ENCODE data around the gene CD200.
"Not testable (repeated sequence)": the region's sequence is repeated elsewhere in the genome, so short reads cannot be mapped to it uniquely, and the experiment has no call there.

The CD200 gene

DNA sequence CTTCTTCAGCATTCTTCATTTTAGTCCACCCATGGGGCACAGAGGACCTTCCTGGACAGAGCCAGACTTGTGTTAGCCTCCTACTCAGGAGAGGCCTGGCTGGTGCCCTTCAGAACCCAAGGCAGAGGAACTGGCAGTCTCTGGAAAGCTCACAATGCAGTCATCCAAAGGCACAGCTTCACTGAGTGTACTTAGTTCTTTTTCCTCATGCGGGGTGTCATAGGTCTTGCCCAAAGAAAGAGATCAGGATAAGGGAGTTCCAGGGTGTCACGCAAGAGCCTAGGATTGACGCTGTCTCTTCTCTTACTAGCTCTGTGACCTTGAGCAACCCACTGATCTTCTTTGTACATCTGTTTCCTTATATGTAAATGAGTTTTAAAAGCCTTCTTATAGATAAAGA is 58.7 kb downstream of the CD200 start:
- no peak for DNase-seq

DNA sequence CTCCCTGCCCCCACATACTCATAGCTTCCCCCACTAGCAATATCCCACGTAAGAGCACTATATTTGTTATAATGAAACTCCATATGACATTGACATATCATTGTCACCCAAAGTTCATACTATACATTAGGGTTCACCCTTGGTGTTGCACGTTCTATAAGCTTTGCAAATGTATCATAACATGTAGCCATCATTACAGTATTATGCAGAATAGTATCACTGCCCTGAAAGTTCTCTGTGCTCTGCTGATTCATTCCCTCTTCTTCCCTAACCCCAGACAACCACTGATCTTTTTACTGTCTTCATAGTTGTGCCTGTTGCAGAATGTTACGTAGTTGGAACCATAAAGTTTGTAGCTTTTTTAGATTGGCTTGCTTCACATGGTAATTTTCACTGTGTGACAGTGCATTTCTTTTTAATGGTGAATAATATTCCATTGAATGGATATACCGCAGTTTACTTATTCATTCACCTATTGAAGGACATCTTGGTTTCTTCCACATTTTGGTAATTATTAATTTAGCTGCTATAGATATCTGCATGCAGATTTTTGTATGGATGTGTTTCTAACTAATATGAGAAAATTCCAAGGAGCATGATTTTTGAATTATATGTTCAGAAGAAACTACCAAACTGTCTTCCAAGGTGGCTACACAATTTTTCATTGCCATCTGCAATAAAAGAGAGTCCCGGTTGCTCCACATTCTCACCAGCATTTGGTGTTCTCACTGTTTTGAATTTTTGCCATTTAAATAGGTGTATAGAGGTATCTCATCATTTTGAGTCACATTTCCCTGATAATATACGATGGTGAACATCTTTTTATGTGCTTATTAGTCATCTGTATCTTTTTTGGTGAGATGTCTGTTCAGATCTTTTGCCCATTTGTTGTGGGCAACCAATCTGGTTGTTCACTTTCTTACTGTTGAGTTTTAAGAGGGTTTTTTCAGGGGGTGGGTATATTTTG is 59.7 kb downstream of the CD200 start:
- DNase-seq: no peak

DNA sequence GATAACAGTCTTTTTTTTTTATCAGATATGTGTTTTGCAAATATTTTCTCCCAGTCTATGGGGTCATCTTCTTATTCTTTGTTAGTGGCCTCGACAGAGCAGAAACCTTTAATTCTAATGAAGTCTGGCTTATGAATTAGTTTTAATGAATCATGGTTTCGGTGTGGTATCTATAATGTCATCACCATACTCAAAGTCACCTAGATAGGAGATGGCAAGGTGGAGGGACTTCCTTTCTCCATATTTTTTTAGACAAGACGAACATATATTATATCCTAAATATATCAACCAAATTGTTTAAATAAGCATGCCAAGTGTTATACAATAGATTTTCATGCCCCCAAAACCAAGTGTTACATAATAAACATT is 60.4 kb downstream of the CD200 start:
- no peak for DNase-seq

DNA sequence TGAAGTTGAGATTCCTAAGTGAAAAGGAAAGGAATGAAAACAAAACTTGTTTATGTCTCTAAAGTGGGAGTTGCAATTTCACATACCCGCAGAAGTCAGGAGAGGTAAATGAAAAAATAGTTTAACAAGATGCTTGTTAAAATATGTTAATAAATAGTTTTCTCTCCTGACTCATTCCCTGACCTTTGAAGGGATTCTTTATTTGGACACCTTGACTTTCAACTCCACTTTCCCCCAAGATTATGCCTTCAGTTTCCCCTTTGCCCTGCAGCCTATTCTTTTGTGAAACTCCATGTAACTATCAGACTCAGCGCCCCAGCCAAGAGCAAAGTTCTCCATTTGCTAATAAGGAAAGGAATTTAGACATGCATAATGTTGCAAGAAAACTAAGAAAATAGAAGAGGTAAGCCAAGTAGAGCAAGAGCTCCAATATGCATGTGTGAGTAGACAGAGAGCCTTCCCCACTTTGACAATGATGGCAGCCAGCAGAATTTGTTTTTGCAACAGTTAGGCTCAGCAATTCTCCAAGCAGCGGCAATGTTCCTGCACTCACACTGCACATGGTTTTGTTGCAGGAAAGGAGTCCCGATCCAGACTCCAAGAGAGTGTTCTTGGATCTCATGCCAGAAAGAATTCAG is 61.2 kb downstream of the CD200 start:
- DNase-seq: no peak

DNA sequence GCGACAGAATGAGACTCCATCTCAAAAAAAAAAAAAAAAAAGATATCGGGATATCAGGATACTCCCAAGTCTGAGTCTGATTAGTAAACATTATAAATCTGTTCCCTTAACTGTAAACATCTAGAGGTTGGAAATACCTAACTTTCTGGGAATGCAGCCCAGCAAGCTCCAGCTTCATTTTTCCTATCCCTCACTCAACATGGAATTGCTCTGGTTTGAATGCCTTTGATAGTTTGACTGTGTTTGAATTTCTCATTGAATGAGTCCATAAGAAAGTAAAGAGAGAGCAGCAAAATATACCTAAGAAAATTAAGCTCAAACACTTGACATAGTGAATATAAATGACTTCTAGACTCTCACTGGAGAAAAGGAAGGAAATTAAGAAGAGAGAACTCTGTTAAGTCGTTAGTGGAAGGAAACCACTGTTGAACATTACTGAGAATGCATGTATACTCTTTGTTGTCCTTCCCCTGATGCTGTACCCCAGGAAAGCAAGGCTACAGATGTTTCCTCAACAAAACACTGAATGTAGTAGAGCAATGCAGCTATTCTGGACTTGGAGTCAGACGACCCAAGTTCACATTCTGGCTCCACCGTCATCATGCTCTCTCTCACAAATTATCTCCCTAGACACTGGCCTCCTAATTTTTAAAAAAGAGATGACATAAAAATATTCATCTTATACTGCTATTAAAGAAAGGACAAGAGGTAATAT is 62.4 kb downstream of the CD200 start:
- DNase-seq: no peak

DNA sequence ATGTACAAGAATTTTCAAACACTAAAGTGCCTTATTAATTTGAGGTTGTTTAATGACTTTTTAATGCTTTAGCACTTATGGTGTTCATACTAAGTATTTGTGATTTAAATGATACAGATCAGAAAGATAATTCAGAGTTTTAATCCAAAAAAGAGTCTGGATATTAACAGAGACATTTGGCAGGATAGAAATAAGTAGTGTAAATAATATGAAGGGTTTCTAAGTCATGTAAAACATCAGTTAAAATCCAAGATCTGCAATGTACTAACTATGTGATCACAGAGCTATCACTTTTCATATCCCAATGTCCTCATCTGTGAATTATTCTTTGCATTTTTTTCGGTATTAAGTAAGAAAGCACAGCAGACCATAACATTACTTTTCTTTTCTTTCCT is 62.9 kb downstream of the CD200 start:
- DNase-seq: no peak

DNA sequence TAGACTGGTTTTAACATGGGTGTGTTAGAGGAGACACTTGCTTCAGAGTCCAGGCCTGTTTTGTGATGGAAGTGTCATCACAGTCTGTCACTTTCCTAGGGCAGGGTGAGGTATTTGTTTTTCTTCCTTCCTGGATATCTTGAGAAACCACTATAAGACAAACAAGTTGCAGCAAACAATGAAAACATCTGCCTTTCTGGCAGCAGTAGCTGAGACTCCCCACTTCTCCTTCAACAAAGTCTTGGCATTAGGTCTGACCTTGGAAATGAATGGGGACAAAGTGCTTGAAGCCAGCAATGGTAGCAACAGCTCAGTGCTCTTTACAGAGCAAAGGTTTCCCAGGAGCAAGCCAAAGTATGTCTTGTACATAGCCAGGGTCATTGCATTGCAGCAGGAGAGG is 64.6 kb downstream of the CD200 start:
- no peak for DNase-seq

DNA sequence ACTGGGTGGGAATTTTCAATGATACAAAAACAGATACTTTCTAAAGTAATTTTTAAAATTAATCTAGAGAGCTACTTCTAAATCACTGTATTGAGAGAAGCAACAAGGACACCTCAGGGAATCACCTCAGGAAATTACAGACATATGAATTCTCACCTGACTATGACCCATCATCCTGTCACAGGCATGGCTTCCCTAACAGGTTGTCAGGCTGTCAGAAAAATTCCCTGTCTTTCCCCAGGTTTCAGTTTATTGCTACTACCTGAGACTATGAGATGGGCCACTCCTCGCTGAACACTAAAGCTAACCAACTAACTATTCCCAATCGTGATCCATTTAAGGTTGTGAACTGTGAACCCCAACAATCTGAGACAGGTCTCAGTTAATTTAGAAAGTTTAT is 66.1 kb downstream of the CD200 start:
- no peak for DNase-seq

DNA sequence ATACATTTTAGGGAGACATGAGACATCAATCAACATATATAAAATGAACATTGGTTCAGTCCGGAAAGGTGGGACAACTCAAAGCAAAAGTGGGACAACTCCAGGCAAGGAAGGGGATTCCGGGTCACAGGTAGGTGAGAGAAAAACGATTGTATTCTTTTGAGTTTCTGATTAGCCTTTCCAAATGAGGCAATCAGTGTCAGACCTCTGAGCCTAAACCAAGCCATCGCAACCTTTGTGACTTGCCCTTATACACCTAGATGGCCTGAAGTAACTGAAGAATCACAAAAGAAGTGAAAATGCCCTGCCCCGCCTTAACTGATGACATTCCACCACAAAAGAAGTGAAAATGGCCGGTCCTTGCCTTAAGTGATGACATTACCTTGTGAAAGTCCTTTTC is 66.6 kb downstream of the CD200 start:
- DNase-seq: not testable (repeated sequence)

DNA sequence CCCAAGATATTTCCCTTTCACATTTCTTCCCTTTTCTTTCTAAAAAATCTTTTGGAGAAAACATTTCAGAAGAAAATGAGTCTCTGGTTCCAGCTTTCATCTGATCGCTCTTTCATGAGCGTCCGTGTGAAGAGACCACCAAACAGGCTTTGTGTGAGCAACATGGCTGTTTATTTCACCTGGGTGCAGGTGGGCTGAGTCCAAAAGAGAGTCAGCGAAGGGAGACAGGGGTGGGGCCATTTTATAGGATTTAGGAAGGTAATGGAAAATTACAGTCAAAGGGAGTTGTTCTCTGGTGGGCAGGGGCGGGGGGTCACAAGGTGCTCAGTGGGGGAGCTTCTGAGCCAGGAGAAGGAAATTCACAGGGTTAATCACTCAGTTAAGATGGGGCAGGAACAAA is 67.4 kb downstream of the CD200 start:
- DNase-seq: not testable (repeated sequence)

DNA sequence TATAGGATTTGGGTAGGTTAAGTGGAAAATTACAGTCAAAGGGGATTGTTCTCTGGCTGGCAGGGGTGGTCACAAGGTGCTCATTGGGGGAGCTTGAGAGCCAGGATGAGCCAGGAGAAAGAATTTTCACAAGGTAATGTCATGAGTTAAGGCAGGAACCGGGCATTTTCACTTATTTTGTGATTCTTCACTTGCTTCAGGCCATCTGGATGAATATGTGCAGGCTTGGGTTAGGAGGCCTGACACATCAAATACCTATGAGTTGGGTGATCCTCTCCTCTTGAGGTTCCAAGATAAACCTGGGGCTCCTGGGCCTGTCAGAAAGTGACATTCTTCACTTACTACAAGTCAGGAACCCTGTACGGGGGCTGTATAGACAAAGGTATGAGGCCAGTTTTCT is 68.7 kb downstream of the CD200 start:
- DNase-seq: no peak

DNA sequence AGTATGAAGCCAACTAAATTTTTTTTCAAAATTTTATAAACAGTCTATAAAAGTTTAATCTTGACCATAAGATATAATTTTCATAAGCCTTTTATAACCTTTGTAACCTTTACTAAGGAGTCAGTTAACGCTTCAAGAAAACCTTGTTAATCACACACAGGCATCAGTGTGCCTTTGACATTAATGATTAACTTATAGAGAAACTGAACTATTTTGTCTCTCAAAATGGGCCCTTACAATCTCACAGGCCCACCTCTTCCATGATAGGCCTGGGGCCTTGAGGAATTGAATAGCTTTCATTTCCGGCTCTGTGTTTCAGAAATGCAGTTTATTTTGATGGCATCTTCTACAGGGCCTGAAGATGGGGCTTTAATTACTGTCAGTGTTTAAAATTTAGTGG is 70.1 kb downstream of the CD200 start:
- DNase-seq: no peak

DNA sequence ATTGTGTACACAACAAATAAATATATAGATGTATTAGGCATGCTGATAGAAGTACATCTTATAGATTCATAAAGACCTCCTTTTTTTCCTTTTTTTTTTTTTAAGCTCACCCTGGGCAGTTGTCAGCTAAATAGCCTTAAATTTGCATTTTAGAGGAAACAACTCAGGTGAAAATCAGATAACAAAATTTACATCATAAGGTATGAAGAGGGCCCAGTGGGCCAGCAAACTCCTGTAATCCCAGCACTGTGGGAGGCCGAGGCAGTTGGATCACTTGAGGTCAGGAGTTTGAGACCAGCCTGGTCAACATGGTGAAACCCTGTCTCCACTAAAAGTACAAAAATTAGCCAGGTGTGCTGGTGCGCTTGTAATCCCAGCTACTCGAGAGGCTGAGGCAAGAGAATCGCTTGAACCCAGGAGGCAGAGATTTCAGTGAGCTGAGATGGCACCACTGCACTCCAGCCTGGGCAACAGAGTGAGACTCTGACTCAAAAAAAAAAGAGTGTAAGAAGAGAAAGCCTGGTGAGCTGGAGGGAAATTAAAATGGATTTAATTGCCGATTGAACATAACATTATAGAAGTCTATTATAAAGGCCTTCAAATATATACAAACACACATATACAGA is 72.1 kb downstream of the CD200 start:
- DNase-seq: not testable (repeated sequence)

DNA sequence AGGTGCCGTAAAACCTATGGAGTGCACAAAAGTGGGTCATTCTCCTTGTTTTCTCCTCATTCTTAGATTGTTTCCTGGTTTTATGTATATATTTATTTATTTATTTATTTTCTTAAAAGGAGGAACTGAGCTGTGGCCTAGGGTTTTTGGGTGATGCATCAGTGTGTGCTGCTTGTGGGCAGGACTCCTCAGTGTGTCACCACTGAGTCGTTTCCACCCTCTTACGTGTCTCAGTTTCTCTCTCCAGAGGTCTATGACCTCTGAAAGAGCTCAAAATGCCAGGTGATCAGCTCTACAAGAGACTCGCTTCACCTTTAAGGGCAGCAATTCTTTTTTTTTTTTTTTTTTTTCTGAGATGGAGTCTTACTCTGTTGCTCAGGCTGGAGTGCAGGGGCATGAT is 72.9 kb downstream of the CD200 start:
- DNase-seq: no peak

DNA sequence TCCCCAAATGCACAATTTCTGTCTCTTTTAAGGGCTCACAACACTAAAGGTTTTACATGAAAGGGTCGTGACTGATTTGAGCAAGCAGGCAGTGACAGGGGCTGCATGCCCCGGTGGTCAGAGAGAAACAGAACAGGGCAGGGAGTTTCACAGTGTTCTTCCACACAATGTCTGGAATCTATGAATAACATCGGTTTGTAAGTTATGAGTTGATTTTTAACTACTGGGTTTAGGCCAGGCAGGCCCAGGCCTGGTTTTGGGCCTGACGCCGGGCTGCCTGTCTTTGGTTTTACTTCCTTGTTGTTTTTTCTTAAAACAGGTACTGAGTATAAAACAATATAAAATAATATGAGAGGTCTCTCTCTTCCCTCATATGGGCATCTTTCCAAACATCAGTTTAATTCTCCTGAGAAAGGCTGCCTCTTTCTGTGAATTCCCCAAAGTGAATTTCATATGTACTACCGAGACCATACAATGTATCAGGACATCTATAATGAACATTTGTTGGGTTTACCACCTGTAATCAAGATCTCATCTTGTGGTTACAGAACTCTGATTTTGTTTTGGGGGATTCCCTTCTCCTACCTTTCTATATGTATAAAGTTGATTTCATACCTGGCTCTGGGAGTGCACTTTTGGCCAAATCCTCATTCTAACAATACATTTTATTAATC is 74.4 kb downstream of the CD200 start:
- DNase-seq: no peak

DNA sequence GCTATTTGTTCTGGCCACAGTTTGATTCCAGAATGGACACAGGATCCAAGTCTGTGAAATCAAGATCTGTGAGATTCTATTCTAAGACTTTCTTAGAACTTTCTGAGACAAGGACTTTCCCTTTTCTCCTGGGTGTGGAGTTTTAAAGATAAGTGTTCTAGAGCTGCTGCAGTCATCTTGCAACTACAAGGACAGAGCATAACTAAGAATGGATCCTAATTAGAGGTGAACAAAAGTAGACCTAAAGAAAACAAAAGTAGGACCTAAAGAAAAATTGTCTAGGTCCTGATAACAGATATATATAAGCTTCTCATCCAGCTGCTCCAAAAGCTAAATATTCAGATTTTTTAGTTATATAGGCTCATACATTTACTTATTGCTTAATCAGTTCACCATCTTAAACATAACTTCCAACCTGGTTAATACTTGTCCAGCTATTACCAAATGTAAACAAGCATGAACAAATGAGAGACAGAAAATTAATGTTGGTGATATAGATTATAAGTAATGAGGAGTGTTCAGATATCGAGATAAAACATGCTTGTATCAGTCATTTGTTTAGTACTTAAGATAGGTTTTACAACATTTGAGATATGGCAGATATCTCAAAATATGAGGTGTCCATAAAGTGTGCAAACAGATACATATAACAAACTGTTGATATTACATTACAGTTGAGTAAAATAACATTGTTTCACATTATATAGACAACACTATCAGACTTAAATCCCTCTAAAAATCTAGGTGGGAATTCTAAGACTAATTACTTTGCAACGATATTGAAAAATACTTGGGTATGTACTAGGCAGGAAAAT is 75.1 kb downstream of the CD200 start:
- DNase-seq: no peak

DNA sequence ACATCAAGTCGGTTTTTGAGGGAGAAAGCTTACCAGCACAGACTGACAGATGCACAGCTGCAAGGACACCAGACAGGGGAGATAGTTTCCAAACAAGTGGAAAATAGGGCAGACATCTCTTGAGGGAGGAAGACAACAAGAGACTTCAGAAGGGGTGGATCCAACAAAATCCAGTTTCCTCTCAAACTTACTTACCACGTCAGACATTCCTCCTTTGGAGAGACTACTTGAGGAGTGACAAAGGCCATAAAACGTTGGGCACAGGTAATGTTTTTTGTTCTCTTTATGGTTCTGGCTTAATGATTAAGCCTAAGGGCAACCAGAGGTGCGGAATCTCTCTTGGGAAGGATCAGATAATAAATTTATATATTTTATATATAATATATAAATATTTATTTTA is 76.1 kb downstream of the CD200 start:
- no peak for DNase-seq

DNA sequence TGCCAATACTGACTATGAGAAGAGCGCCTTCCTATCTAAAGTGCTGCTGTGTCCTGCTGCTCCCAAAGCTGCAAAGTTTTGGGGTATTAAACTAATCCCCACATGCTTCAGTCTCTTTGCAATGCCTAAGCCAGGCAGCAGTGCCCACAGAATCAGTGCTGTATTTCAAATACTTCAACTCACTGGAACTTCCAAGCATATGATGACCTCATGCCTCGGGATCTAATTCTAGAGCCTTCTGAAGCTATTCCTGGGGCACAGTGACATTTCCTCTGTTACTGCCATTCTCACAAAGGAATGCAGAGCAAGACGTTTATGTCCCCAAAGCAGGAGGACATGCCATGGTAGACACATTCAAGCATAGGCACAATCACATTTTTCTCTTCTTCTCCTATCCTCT is 78.5 kb downstream of the CD200 start:
- no peak for DNase-seq

Measured in CD4-positive, alpha-beta T cell treated with Interferon alpha-2 for 1 hour (primary cell).